ENCODE measurements around the gene KIF9. TPM values are rescaled to one million over a fixed set of nuclear protein-coding genes. Genes with fewer than 3 reads are reported as not detected.
"Not testable (repeated sequence)": the region's sequence is repeated elsewhere in the genome, so short reads cannot be mapped to it uniquely, and the experiment has no call there.

The KIF9 gene
- total RNA-seq, 1 donor from 2014 or later, result 7.5 TPM

DNA sequence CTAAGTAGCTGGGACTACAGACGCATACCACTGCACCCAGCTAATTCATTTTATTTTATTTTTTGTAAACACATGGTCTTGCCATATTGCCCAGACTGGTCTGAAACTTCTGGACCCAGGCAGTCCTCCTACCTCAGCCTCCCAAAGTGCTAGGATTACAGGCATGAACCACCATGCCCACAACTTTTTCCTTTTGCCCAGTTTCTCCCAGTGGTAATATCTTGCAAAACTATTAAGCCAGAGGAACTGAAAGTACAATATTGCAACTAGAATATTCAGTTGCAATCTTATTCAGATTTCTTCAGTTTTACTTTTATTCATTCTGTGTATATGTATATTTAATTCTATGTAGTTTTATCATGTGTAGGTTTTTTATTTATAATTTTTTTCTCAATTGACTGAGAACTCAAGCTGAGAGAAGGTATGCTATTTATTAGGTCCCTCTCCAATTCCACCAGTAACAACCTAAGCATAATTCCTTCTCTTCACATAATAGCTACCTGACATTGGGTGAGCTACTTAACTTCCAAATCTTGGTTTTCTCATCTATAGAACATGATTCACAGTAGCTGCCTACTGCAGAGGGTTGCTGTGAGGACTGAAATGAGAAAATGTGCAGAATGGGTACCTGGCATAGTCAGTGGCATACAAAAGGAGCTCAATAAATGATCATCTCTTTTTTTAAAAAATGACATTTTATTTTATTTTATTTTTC lies 30.9 kb upstream of the KIF9 start:
- Histone ChIP-seq H3K4me3 (ENCODE audit: insufficient read depth, low read depth, low read length) (no peak overlapping the region), H3K4me2 (ENCODE audit: low read length) (no peak overlapping the region), H3K36me3 (ENCODE audit: insufficient read depth, low read length) (no peaks in the 10 kb centered on the region), H3K9ac (ENCODE audit: low read length) (no peak overlapping the region), H3K79me2 (ENCODE audit: insufficient read depth, low read length) (peaks cover 26% of the 10 kb centered on the region), H3K27me3 (ENCODE audit: insufficient read depth, low read length) (no peaks in the 10 kb centered on the region), H3K9me3 (ENCODE audit: insufficient read depth, low read depth, low read length) (no peaks in the 10 kb centered on the region), H3K4me1 (ENCODE audit: insufficient read depth, low read length) (no peaks in the 10 kb centered on the region), H3K27ac (ENCODE audit: low read depth, low read length) (no peak overlapping the region), H2AFZ (ENCODE audit: low read depth, low read length) (no peak overlapping the region), H4K20me1 (ENCODE audit: insufficient read depth, low read length) (peaks cover 44% of the 10 kb centered on the region)
- Mint-ChIP-seq H3K9me3 (ENCODE audit: unreplicated experiment) (peaks cover 5% of the 10 kb centered on the region), H3K4me1 (ENCODE audit: low read depth, unreplicated experiment) (peaks cover 5% of the 10 kb centered on the region), H3K4me3 (ENCODE audit: unreplicated experiment) (no peak overlapping the region), H3K27me3 (ENCODE audit: low read depth, unreplicated experiment) (no peaks in the 10 kb centered on the region), H3K36me3 (ENCODE audit: low read depth, unreplicated experiment) (peaks cover 10% of the 10 kb centered on the region), H3K27ac (ENCODE audit: unreplicated experiment) (no peak overlapping the region)
- TF ChIP-seq EZH2 (IDR thresholded peaks at IDR 0.05; ENCODE audit: insufficient read depth, low read length) (no peak), CTCF (IDR thresholded peaks at IDR 0.05; ENCODE audit: insufficient read depth, low read depth, low read length) (no peak)
- DNase-seq (ENCODE audit: low read depth), result no peak
- no peak for FAIRE-seq

- Histone ChIP-seq H3K9ac (ENCODE audit: low read length) (no peak overlapping the region), H4K20me1 (ENCODE audit: insufficient read depth, low read length) (peaks cover 60% of the 10 kb centered on the region), H2AFZ (ENCODE audit: low read depth, low read length) (no peak overlapping the region), H3K27me3 (ENCODE audit: insufficient read depth, low read length) (no peaks in the 10 kb centered on the region), H3K27ac (ENCODE audit: low read depth, low read length) (no peak overlapping the region), H3K4me3 (ENCODE audit: insufficient read depth, low read depth, low read length) (no peak overlapping the region), H3K36me3 (ENCODE audit: insufficient read depth, low read length) (no peaks in the 10 kb centered on the region), H3K4me2 (ENCODE audit: low read length) (no peak overlapping the region), H3K9me3 (ENCODE audit: insufficient read depth, low read depth, low read length) (no peaks in the 10 kb centered on the region), H3K79me2 (ENCODE audit: insufficient read depth, low read length) (peaks cover 43% of the 10 kb centered on the region), H3K4me1 (ENCODE audit: insufficient read depth, low read length) (no peaks in the 10 kb centered on the region)
- Mint-ChIP-seq H3K27me3 (ENCODE audit: low read depth, unreplicated experiment) (no peaks in the 10 kb centered on the region), H3K4me3 (ENCODE audit: unreplicated experiment) (no peak overlapping the region), H3K36me3 (ENCODE audit: low read depth, unreplicated experiment) (peaks cover 13% of the 10 kb centered on the region), H3K27ac (ENCODE audit: unreplicated experiment) (no peak overlapping the region), H3K9me3 (ENCODE audit: unreplicated experiment) (peaks cover 5% of the 10 kb centered on the region), H3K4me1 (ENCODE audit: low read depth, unreplicated experiment) (peaks cover 5% of the 10 kb centered on the region)
- DNase-seq (ENCODE audit: low read depth), result no peak
- TF ChIP-seq EZH2 (IDR thresholded peaks at IDR 0.05; ENCODE audit: insufficient read depth, low read length) (no peak), CTCF (IDR thresholded peaks at IDR 0.05; ENCODE audit: insufficient read depth, low read depth, low read length) (no peak)
- no peak for FAIRE-seq
Measured at GRCh38 chr3:47310391-47310790, 27.8 kb upstream of the KIF9 start.

- not testable (repeated sequence) for DNase-seq (ENCODE audit: low read depth); H3K27ac Mint-ChIP-seq (ENCODE audit: unreplicated experiment)
- peaks cover 54% of the 10 kb centered on the region for H3K79me2 ChIP-seq (ENCODE audit: insufficient read depth, low read length)
Measured at GRCh38 chr3:47309231-47309630, 26.6 kb upstream of the KIF9 start.

More at GRCh38 chr3:47309231-47309630, 26.6 kb upstream of the KIF9 start:
- H3K9me3 ChIP-seq (ENCODE audit: insufficient read depth, low read depth, low read length); H3K36me3 ChIP-seq (ENCODE audit: insufficient read depth, low read length); H3K4me3 Mint-ChIP-seq (ENCODE audit: unreplicated experiment); H3K27ac ChIP-seq (ENCODE audit: low read depth, low read length); H2AFZ ChIP-seq (ENCODE audit: low read depth, low read length); H3K9ac ChIP-seq (ENCODE audit: low read length); H3K4me2 ChIP-seq (ENCODE audit: low read length); H3K4me3 ChIP-seq (ENCODE audit: insufficient read depth, low read depth, low read length); H3K27me3 ChIP-seq (ENCODE audit: insufficient read depth, low read length); H3K9me3 Mint-ChIP-seq (ENCODE audit: unreplicated experiment); H3K4me1 Mint-ChIP-seq (ENCODE audit: low read depth, unreplicated experiment); H3K27me3 Mint-ChIP-seq (ENCODE audit: low read depth, unreplicated experiment); H3K4me1 ChIP-seq (ENCODE audit: insufficient read depth, low read length); FAIRE-seq: not testable (repeated sequence)
- H3K36me3 Mint-ChIP-seq (ENCODE audit: low read depth, unreplicated experiment), result peaks cover 13% of the 10 kb centered on the region
- H4K20me1 ChIP-seq (ENCODE audit: insufficient read depth, low read length), result peaks cover 57% of the 10 kb centered on the region

Data from astrocyte (in vitro differentiated cells and primary cell).